ENCODE results near the gene KIAA0232. TPM values are rescaled to one million over a fixed set of nuclear protein-coding genes. Genes with fewer than 3 reads are reported as not detected.

KIAA0232 gene
- total RNA-seq, 1 experiment from 2014 or later: 28.5 TPM

DNA sequence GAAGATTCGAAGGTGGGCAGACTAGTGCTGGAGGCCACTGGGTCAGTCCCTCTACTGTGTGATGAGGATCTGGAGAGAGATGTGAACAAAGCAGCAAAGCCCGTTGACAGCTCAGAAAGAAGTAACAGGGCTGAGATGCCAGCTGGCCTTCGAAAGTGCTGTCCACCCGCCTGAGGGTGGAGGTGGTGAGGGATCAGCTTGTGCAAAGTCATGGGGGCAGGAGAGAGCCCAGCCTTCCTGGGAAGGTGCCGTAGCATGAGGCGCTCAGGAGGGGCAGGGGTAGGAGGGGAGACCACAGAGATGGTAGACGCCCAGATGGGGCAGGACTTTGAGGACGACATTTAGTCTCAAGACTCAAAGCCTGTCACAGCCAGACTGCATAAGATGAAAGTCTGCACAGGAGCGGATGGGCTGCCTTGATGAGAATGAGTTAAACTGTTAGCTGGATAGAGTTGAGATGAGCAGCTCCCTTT, 146.8 kb downstream of the KIAA0232 start:
- Histone ChIP-seq H3K56ac (ENCODE audit: insufficient read length, low read depth, low read length) (no peak overlapping the region), H3K79me2 (ENCODE audit: insufficient read depth, low read length) (peaks cover 1% of the 10 kb centered on the region; the same call in 1 of the 2 replicates), H2BK20ac (ENCODE audit: low read depth, low read length, poor library complexity, severe bottlenecking) (no peak overlapping the region), H3K9ac (ENCODE audit: extremely low read depth, insufficient read length, low read length) (no peak overlapping the region), H3K27ac (ENCODE audit: insufficient read length, low read depth, low read length) (no peak overlapping the region), H4K20me1 (ENCODE audit: control insufficient read depth, insufficient read depth, insufficient read length) (peaks cover 5% of the 10 kb centered on the region), H3K4me1 (ENCODE audit: insufficient read depth, low read length) (no peaks in the 10 kb centered on the region), H4K91ac (ENCODE audit: insufficient read length, low read depth, low read length) (no peak overlapping the region), H4K5ac (ENCODE audit: insufficient read length, low read depth, low read length) (no peak overlapping the region), H3K79me1 (ENCODE audit: insufficient read depth, low read depth, low read length, poor library complexity, severe bottlenecking) (no peaks in the 10 kb centered on the region), H3T11ph (ENCODE audit: low read length) (no peak overlapping the region), H3K23me2 (ENCODE audit: insufficient read length, low read depth, low read length, poor library complexity, severe bottlenecking) (no peaks in the 10 kb centered on the region), H2BK15ac (ENCODE audit: low read depth, low read length) (no peak overlapping the region), H3K23ac (ENCODE audit: insufficient read length, low read depth, low read length) (no peak overlapping the region), H3K9me3 (ENCODE audit: control insufficient read depth, low read depth, low read length) (no peaks in the 10 kb centered on the region), H3K14ac (ENCODE audit: insufficient read depth, low read length) (no peak overlapping the region), H3K4me2 (ENCODE audit: insufficient read depth, insufficient read length, low read length) (no peak overlapping the region), H2BK5ac (ENCODE audit: insufficient read length, low read length) (no peak overlapping the region), H2AK5ac (ENCODE audit: insufficient read length, low read length) (no peak overlapping the region), H2AFZ (ENCODE audit: low read length) (no peak overlapping the region), H4K8ac (replicated peaks; ENCODE audit: insufficient read length, low read depth, low read length) (no peak overlapping the region), H3K18ac (ENCODE audit: insufficient read length, low read depth, low read length) (no peak overlapping the region), H2BK120ac (ENCODE audit: low read depth, low read length, poor library complexity, severe bottlenecking) (no peak overlapping the region), H2BK12ac (ENCODE audit: insufficient read length, low read depth, low read length) (no peak overlapping the region), H3K4ac (ENCODE audit: low read depth, low read length) (no peak overlapping the region), H3K27me3 (ENCODE audit: insufficient read depth, low read length) (no peaks in the 10 kb centered on the region)
- peaks cover 7 to 31% (median 30%) of the 10 kb centered on the region in 3 experiments; a peak in 5 of 7 replicates for H3K36me3 Mint-ChIP-seq (ENCODE audit: insufficient read depth in 1 of 3, low read depth in 3 of 3)
- no peak for DNase-seq
- TF ChIP-seq CTCF (conservative IDR thresholded peaks at IDR 0.05): no peak
- H3K4me1 Mint-ChIP-seq: peaks cover 20 to 23% of the 10 kb centered on the region in 2 experiments
- no peaks in the 10 kb centered on the region for H3K9me3 Mint-ChIP-seq
- no peak overlapping the region for H3K4me3 Mint-ChIP-seq
- no peak overlapping the region; a peak in 1 of 7 replicates for H3K27ac Mint-ChIP-seq
- no peaks in the 10 kb centered on the region for H3K27me3 Mint-ChIP-seq (ENCODE audit: low read depth)
- no CpG with 5 or more reads among the region's 9 CpGs for WGBS (ENCODE audit: extremely low coverage, insufficient read length, low lambda C conversion rate)

All from H9 (cell line).